ENCODE results near the gene MT3. TPM values are rescaled to one million over a fixed set of nuclear protein-coding genes. Genes with fewer than 3 reads are reported as not detected.

Gene MT3
- total and polyA plus RNA-seq, 4 donors, result 32.5 to 363 (median 186) TPM

Other genes with a start within 250 kb of the MT3 start
- 100 to 1,000 TPM; 122 to 239 TPM for gene AMFR, start 164.0 kb upstream of the MT3 start, total RNA-seq
- gene AMFR, start 164.0 kb upstream of the MT3 start, polyA plus RNA-seq (ENCODE audit: insufficient read length in 2 of 2), result 100 to 1,000 TPM; 124 to 133 TPM
- 100 to 1,000 TPM in 1 of 2 donors, 10 to 100 TPM in 1; 96.8 to 151 TPM for gene NUDT21, start 138.2 kb upstream of the MT3 start, total RNA-seq
- gene NUDT21, start 138.2 kb upstream of the MT3 start, polyA plus RNA-seq (ENCODE audit: insufficient read length in 2 of 2), result 100 to 1,000 TPM in 1 of 2 donors, 10 to 100 TPM in 1; 79.7 to 103 TPM
- 10 to 100 TPM; 45.5 to 56.3 TPM for gene OGFOD1, start 138.0 kb upstream of the MT3 start, total RNA-seq
- gene OGFOD1, start 138.0 kb upstream of the MT3 start, polyA plus RNA-seq (ENCODE audit: insufficient read length in 2 of 2), result 10 to 100 TPM; 35.1 to 39.7 TPM
- gene BBS2, start 69.5 kb upstream of the MT3 start, total RNA-seq, result 100 to 1,000 TPM; 126 to 132 TPM
- 100 to 1,000 TPM in 1 of 2 donors, 10 to 100 TPM in 1; 94.8 to 101 TPM for gene BBS2, start 69.5 kb upstream of the MT3 start, polyA plus RNA-seq (ENCODE audit: insufficient read length in 2 of 2)
- not detected for gene MT4, start 24.5 kb upstream of the MT3 start, total RNA-seq
- not detected for gene MT4, start 24.5 kb upstream of the MT3 start, polyA plus RNA-seq (ENCODE audit: insufficient read length in 2 of 2)
- 10 to 100 TPM in 1 of 2 donors, 1 to 10 TPM in 1; 5.6 to 22.2 TPM for gene MT2A, start 19.1 kb downstream of the MT3 start, total RNA-seq
- 10 to 100 TPM; 64.6 to 97.9 TPM for gene MT2A, start 19.1 kb downstream of the MT3 start, polyA plus RNA-seq (ENCODE audit: insufficient read length in 2 of 2)
- gene MT1E, start 36.3 kb downstream of the MT3 start, total RNA-seq, result 10 to 100 TPM; 29.5 to 37.0 TPM
- 10 to 100 TPM; 38.0 to 55.8 TPM for gene MT1E, start 36.3 kb downstream of the MT3 start, polyA plus RNA-seq (ENCODE audit: insufficient read length in 2 of 2)
- 1 to 10 TPM; 4.0 to 4.3 TPM for gene MT1M, start 43.1 kb downstream of the MT3 start, total RNA-seq
- gene MT1M, start 43.1 kb downstream of the MT3 start, polyA plus RNA-seq (ENCODE audit: insufficient read length in 2 of 2), result 10 to 100 TPM in 1 of 2 donors, 1 to 10 TPM in 1; 6.6 to 10.5 TPM
- gene MT1A, start 49.1 kb downstream of the MT3 start, total RNA-seq, result not detected
- gene MT1A, start 49.1 kb downstream of the MT3 start, polyA plus RNA-seq (ENCODE audit: insufficient read length in 2 of 2), result not detected
- not detected for gene MT1B, start 62.4 kb downstream of the MT3 start, total RNA-seq
- gene MT1B, start 62.4 kb downstream of the MT3 start, polyA plus RNA-seq (ENCODE audit: insufficient read length in 2 of 2), result 1 to 10 TPM in 1 of 2 donors, not detected in 1; 1.1 TPM
- gene MT1F, start 68.4 kb downstream of the MT3 start, total RNA-seq, result 1 to 10 TPM; 3.6 to 4.5 TPM
- gene MT1F, start 68.4 kb downstream of the MT3 start, polyA plus RNA-seq (ENCODE audit: insufficient read length in 2 of 2), result 10 to 100 TPM; 21.4 to 31.0 TPM
- 1 to 10 TPM; 1.7 to 1.9 TPM for gene MT1G, start 78.5 kb downstream of the MT3 start, total RNA-seq
- gene MT1G, start 78.5 kb downstream of the MT3 start, polyA plus RNA-seq (ENCODE audit: insufficient read length in 2 of 2), result 1 to 10 TPM; 1.8 to 3.1 TPM
- 1 to 10 TPM in 1 of 2 donors, not detected in 1; 1.1 TPM for gene MT1H, start 80.3 kb downstream of the MT3 start, total RNA-seq
- gene MT1H, start 80.3 kb downstream of the MT3 start, polyA plus RNA-seq (ENCODE audit: insufficient read length in 2 of 2), result not detected
- gene MT1X, start 92.9 kb downstream of the MT3 start, total RNA-seq, result 10 to 100 TPM; 15.0 to 31.3 TPM
- 10 to 100 TPM; 20.7 to 29.1 TPM for gene MT1X, start 92.9 kb downstream of the MT3 start, polyA plus RNA-seq (ENCODE audit: insufficient read length in 2 of 2)
- gene NUP93, start 140.6 kb downstream of the MT3 start, total RNA-seq, result 100 to 1,000 TPM; 103 to 128 TPM
- gene NUP93, start 140.6 kb downstream of the MT3 start, polyA plus RNA-seq (ENCODE audit: insufficient read length in 2 of 2), result 100 to 1,000 TPM; 117 to 125 TPM

All from spinal cord (tissue), 4 donors.